ENCODE measurements around the gene SEC22B.
"Not testable (repeated sequence)": the region's sequence is repeated elsewhere in the genome, so short reads cannot be mapped to it uniquely, and the experiment has no call there.

DNA sequence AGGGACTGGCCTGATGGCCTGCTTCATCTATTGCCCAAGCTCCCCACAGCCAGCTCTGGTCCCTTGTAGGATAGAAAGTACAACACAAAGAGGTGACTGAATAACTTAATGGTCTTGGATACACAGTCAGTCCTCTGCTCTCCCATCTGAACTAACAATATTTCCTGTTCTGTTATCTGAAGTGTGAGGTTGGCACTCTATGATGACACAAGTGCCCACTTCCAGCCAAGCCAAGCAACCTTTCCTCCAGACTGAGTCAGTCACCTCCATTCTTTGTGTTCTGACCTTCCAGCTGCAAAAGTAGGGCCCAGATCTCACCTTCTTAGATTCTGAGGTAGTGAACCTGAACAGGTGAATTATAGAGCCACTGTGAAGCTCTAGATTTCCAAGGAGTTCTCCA, 34.5 kb downstream of the SEC22B start:
- TF ChIP-seq, protein P1, sequence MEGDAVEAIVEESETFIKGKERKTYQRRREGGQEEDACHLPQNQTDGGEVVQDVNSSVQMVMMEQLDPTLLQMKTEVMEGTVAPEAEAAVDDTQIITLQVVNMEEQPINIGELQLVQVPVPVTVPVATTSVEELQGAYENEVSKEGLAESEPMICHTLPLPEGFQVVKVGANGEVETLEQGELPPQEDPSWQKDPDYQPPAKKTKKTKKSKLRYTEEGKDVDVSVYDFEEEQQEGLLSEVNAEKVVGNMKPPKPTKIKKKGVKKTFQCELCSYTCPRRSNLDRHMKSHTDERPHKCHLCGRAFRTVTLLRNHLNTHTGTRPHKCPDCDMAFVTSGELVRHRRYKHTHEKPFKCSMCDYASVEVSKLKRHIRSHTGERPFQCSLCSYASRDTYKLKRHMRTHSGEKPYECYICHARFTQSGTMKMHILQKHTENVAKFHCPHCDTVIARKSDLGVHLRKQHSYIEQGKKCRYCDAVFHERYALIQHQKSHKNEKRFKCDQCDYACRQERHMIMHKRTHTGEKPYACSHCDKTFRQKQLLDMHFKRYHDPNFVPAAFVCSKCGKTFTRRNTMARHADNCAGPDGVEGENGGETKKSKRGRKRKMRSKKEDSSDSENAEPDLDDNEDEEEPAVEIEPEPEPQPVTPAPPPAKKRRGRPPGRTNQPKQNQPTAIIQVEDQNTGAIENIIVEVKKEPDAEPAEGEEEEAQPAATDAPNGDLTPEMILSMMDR (IDR thresholded peaks at IDR 0.05) = not testable (repeated sequence)
- not testable (repeated sequence) for TF ChIP-seq POLR2A (IDR thresholded peaks at IDR 0.05)

Data from adrenal gland (tissue), 5 donors.